GM21526 (cell line): ENCODE data around the gene GAST.
A peak's percentile ranks its signal among the peaks of the same experiment; 100 is the strongest.
"Not testable (repeated sequence)": the region's sequence is repeated elsewhere in the genome, so short reads cannot be mapped to it uniquely, and the experiment has no call there.

Experiments used
- ATAC-seq: cut with Tn5 transposase; IDR thresholded peaks from one replicate; pipeline ENCODE4 v1.9.1; 2021; ENCODE audit warnings: moderate library complexity; ENCODE audit not compliant: unreplicated experiment, low FRiP score

GAST gene

GRCh38 chr17:41683441-41684007, 28.6 kb upstream of the GAST start:
- ATAC-seq = no peak

- no peak for ATAC-seq
Measured at GRCh38 chr17:41684035-41684434, 28.1 kb upstream of the GAST start.

- ATAC-seq = not testable (repeated sequence)
Measured at GRCh38 chr17:41685753-41686152, 26.4 kb upstream of the GAST start.

GRCh38 chr17:41686281-41686680, 25.9 kb upstream of the GAST start:
- ATAC-seq = no peak

- ATAC-seq = no peak
Measured at GRCh38 chr17:41687828-41688640, 24.1 kb upstream of the GAST start.

GRCh38 chr17:41688641-41689496, 23.3 kb upstream of the GAST start, which contains the start of gene EIF1:
Gene EIF1, plus strand, starts transcription at chr17:41688885. Its CDS starts 154 bp downstream, at chr17:41689039.
- peak; percentile 71 for ATAC-seq

GRCh38 chr17:41689497-41690299, 22.4 kb upstream of the GAST start:
- no peak for ATAC-seq

GRCh38 chr17:41690497-41690896, 21.6 kb upstream of the GAST start:
- no peak for ATAC-seq

GRCh38 chr17:41691031-41691777, 20.9 kb upstream of the GAST start:
- ATAC-seq = no peak

- ATAC-seq = no peak
Measured at GRCh38 chr17:41692722-41693521, 19.2 kb upstream of the GAST start.

GRCh38 chr17:41695134-41695661, 16.9 kb upstream of the GAST start:
- no peak for ATAC-seq

- no peak for ATAC-seq
Measured at GRCh38 chr17:41695954-41696757, 16.0 kb upstream of the GAST start.

- no peak for ATAC-seq
Measured at GRCh38 chr17:41697122-41697962, 14.8 kb upstream of the GAST start.

GRCh38 chr17:41700843-41701242, 11.3 kb upstream of the GAST start:
- ATAC-seq = not testable (repeated sequence)

- ATAC-seq = no peak
Measured at GRCh38 chr17:41702712-41703111, 9.4 kb upstream of the GAST start.

- ATAC-seq = no peak
Measured at GRCh38 chr17:41705271-41705991, 6.7 kb upstream of the GAST start.
